ENCODE results near the gene FAHD2A.
"Not testable (repeated sequence)": the region's sequence is repeated elsewhere in the genome, so short reads cannot be mapped to it uniquely, and the experiment has no call there.

FAHD2A gene

DNA sequence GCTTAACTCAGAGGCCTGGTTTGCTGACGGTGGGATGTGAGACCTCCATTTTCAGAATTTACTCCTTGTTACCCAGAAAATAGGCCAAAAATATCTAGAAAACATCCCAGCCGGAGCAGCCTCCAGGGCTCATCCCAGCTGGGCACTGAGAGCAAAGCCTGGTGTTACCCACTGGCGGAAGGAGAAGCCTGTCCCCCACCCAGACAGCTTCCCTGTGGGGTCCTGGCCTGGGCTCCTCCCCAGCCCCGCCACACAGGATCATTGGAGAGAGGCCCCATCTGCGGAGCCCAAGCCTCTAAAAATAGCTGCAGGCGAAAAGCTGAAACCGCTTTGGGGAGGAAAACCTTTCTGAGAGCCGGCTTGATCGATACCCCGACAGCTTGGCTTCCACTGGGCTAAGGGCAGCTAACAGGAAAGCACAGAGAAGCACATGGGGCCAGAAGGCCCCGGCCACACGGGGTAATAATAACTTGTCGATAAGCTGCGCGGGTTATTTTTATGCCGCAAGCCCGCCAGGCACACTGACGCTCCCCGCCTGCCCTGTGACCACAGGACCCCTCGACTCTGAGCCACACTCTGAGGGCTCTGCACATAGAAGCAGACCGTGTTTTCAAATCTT is 26.9 kb upstream of the FAHD2A start:
- DNase-seq (ENCODE audit: insufficient read length, low spot score) (no peak), FAIRE-seq (no peak)

DNA sequence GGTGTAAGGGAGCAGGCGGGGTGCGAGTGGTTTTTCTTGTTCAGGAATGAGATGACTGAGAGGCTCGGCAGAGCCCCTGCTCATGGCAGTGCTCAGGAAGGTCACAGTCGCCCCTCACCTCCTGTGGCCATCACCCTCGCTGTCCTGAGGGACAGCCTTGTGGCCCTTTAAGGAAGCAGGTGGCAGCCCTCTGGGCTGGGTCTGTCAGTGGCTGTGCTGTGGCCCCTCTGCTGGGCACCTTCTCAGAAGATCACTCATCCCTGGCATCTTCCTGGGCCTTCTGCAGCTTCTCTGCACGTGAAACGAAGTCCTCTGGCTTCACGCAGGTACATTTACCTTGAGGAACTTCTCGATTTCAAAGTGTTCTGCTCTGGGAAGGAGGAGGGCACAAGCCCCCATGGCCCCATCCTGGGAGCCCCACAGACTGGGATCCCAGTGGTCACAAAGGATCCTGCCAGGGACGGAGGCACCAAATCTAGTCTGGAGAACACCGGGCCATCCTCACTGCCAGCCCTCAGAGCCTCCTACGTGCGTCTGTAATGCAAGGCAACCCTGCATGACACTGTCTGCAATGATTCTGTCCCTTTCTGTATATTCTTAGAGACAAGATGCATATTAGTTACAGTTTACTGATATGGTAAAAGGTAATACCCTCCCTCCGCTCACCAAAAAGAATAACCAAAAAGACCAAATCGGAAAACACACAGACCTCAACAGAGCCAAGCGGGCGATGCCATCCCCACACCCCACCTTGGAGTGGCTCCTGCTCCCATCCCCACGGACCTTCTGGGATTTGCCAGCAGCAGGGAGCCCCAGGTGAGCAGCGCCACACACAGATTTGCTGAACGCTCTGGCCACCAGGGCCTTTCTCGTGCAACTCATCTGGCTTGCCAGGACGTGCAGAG is 25.9 kb upstream of the FAHD2A start:
- FAIRE-seq, result no peak
- DNase-seq (ENCODE audit: insufficient read length, low spot score), result no peak

DNA sequence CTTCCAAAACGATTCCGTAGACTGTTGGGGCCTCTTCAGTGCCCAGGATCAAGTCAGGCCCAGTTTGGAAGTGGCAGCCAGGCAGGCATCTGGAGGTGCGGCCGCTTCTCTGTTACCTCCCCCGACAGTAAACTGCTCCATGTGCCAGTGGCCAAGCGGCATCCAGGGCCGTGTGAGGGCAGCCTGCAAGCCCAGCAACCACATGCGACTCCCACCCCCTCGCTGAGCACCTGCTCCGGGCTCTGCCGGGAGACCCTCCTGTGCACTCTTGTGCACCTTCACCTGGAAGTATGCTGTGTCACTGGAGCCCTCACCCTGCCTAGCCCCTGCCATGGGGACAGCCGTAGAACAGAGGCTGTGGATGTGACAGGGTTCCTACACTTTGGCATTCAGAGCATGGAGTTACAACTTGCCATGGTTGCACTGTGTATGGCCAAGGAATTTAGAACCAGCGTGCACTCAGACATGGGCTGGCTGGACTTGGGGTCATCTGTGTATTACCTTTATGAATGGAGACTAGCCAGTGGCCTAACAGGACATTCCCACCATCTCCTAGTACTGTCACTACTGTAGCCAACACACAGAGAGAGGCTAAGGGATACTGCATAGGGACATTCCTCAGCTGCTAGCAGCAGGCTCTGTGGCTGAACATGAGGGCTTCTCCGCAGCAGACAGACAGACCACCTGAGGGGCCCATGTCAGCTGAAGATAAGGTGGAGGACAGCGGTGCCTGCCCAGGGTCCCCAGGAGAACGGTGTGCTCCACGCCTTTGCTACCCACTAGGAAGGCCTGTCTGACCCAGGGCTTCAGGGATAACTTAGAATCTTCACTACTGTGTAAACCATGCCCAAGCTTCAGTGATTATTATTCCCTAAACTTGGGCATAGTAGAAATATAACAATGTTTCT is 25.0 kb upstream of the FAHD2A start:
- no peak for DNase-seq (ENCODE audit: insufficient read length, low spot score)
- FAIRE-seq, result no peak

DNA sequence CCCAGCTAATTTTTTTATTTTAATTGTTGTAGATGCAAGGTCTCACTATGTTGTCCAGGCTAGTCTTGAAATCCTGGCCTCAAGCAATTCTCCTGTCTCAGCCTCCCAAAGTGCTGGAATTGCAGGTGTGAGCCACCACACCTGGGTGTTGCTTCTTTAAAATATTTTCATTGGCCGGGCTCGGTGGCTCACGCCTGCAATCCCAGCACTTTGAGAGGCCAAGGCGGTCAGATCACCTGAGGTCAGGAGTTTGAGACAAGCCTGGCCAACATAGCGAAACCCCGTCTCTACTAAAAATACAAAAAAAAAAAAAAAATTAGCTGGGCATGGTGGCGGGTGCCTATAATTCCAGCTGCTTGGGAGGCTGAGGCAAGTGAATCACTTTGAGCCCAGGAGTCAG is 24.2 kb upstream of the FAHD2A start:
- not testable (repeated sequence) for DNase-seq (ENCODE audit: insufficient read length, low spot score); FAIRE-seq

DNA sequence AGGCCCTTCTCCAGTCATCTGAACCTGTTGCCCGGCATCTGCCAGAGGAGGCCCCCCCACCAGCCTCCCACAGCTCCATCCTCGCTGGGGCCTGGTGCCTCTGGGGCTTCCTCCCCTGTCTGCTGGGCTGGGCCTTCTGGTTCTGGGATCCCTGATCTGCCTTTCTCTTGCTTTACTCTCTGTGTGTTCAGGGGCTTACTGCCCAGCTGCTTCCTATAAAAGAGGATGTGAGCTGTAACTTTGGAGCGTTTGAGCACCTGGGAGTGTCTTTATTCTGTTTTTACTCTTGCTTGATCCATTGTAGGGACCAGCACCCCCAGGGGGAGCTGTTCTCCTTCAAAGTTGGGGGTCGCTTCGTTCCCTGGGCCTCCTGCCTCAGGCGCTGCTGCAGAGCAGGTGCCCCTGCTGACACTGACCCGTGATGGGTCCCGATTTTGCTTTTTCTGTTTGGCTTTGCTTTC is 23.1 kb upstream of the FAHD2A start:
- FAIRE-seq, result no peak
- DNase-seq (ENCODE audit: insufficient read length, low spot score), result no peak

DNA sequence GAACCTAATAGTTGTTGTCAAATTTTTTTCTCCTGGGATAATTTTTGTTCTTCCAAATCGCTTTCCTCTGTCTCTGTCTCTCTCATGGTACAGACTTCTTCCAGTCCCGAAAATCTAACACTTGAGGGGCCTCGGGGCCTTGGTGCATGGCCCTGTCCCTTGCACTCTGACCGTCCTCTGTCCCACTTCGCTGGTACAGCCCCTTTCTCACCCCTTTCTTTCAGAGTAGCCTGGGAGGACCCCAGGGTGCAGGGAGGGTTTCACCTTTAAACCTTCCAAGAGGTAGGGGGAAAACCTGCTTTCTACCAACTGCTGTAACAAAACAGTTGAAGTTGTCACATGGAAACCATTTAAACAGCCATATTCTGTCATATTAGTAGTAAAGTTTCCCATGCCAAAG is 22.2 kb upstream of the FAHD2A start:
- no peak for DNase-seq (ENCODE audit: insufficient read length, low spot score)
- no peak for FAIRE-seq

DNA sequence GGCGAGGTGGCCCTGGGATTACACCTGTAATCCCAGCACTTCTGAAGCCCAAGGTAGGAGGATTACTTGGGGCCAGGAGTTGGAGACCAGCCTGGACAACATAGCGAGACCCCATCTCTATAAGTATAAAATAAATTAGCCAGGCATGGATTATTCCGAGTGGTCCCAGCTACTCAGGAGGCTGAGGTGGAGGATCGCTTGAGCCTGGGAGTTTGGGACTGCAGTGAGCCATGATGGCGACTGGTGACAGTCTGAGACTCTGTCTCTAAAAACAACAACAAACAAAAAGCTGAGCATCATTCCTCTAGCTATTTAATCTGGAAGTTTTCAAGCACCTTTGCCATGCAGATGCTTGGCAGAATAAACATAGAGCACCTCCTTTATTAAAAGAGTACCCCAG is 21.8 kb upstream of the FAHD2A start:
- FAIRE-seq (no peak), DNase-seq (ENCODE audit: insufficient read length, low spot score) (no peak)

DNA sequence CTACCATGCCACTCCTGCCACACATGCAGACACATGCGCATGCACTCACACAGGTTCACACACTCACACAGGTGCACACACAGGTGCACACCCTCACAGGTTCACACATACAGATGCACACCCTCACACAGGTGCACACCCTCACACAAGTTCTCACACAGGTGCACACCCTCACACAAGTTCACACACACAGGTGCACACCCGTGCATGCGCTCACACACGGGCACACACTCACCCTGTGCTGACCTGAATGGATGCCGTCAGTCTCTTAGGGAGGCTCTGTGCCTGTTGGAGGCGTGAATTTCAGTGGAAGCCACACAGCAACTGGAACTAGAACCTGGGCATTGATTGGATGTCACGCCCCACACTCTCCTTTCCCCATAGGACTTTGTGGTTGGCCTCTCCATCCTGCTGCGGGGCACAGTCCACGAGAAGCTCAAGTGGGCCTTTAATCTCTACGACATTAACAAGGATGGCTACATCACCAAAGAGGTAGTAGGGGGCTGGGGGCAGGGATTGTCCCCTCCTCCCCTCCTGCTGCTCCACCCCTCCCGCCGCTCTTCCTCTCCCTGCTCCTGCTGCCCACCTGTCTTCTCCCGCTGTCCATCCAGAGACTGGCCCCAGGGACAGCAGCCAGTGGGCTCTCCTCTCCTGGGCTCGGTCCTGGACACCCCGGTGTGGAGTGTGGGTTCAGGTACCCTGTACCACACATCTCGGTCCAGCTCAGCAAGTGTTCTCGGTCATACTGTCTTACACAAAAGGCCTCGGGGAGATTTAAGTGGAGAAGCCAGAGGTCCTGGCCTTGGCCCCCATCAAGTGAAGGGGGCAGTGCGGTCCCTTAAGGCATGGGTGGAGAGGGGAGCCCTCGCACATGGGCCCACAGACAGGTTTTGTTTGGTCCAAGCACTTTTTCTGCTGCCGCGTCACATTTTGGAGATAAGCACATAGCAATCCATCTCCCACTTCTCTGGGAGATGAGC is 21.0 kb upstream of the FAHD2A start:
- FAIRE-seq, result no peak
- no peak for DNase-seq (ENCODE audit: insufficient read length, low spot score)

DNA sequence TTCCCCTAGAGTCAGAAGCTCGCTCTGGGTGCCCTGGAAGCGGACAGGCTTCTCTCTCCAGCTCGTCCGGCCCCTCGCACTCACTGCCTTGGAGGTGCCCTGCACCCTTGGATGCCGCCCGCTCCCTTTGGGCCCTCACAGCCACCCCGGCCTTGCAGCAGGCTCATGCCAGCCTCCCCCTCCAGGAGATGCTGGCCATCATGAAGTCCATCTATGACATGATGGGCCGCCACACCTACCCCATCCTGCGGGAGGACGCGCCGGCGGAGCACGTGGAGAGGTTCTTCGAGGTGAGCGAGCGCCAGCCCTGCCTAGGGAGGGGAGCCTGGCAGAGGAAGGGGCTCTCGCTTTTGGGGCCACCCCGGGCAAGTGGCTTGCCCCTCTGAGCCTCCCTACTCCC is 20.3 kb upstream of the FAHD2A start:
- FAIRE-seq (no peak), DNase-seq (ENCODE audit: insufficient read length, low spot score) (no peak)

DNA sequence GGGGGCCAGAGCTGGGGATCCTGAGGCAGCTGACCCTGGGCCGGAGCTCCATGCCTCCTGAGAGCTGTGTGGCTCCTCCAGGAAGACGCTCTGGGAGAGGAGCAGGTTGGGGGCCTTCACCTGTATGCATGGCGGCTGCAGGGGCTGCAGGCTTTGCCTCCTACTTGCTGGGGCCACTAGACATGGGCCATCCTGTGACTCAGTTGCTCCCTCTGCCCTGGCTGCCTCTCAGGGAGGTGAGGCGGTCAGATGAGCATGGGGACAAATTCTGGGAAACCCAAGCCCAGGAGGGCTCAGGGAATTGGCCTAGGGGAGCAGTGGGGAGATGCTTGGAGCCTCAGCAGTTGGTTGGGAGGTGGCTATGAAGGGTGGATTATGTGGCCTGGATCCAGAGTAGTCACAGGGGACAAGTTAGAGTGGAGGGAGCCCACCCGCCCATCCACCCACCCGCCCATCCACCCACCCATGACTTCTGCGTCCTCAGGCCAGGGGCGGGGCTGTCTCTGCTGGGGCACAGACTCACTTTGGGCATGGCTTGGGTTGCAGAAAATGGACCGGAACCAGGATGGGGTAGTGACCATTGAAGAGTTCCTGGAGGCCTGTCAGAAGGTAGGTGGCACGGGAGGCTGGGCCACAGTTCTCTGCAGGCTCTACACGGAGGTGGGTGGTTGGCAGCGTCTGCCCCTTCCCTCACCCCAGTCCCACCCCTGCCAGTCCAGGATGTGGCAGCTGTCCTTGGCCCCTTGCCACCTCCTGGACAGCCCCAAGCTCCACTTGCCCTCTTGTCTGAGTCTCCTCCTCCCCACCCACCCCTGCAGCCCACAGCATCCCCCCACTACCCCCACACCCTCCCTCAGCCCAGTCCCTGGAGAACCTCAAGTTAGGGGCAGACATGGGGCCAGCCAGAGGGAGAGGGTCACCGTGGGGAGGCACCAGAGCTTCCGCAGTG is 19.5 kb upstream of the FAHD2A start:
- DNase-seq (ENCODE audit: insufficient read length, low spot score) (no peak), FAIRE-seq (no peak)

DNA sequence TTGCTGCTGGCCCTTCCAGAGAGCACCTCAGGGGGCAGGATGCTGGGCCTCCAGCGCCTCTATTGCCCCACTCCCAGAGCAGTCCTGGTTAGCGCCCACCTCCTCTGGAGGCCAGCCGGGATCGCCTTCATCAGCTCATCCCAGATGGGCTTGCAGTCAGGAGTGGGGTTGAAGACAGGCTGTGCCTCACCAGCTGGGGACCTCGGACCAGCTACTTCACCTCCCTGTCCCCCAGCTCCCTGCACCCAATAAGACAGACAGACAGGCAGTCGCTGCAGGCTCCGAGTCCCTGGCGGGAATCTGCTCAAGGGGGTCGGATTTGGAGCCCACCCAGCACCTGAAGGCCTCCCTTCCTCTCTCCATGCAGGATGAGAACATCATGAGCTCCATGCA is 18.9 kb upstream of the FAHD2A start:
- no peak for DNase-seq (ENCODE audit: insufficient read length, low spot score)

DNA sequence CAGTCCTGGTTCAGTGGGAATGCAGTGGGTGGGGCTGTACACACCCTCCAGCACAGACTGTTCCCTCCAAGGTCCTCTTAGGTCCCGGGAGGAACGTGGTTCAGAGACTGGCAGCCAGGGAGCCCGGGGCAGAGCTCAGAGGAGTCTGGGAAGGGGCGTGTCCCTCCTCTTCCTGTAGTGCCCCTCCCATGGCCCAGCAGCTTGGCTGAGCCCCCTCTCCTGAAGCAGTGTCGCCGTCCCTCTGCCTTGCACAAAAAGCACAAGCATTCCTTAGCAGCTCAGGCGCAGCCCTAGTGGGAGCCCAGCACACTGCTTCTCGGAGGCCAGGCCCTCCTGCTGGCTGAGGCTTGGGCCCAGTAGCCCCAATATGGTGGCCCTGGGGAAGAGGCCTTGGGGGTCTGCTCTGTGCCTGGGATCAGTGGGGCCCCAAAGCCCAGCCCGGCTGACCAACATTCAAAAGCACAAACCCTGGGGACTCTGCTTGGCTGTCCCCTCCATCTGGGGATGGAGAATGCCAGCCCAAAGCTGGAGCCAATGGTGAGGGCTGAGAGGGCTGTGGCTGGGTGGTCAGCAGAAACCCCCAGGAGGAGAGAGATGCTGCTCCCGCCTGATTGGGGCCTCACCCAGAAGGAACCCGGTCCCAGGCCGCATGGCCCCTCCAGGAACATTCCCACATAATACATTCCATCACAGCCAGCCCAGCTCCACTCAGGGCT is 17.5 kb upstream of the FAHD2A start:
- no peak for DNase-seq (ENCODE audit: insufficient read length, low spot score)
- FAIRE-seq, result no peak

More for the DNA sequence above, 18.9 kb upstream of the FAHD2A start:
- no peak for FAIRE-seq

DNA sequence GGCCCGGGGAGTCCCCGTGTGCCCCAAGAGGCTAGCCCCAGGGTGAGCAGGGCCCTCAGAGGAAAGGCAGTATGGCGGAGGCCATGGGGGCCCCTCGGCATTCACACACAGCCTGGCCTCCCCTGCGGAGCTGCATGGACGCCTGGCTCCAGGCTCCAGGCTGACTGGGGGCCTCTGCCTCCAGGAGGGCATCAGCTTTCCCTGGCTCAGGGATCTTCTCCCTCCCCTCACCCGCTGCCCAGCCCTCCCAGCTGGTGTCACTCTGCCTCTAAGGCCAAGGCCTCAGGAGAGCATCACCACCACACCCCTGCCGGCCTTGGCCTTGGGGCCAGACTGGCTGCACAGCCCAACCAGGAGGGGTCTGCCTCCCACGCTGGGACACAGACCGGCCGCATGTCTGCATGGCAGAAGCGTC is 16.9 kb upstream of the FAHD2A start:
- FAIRE-seq (no peak), DNase-seq (ENCODE audit: insufficient read length, low spot score) (no peak)

DNA sequence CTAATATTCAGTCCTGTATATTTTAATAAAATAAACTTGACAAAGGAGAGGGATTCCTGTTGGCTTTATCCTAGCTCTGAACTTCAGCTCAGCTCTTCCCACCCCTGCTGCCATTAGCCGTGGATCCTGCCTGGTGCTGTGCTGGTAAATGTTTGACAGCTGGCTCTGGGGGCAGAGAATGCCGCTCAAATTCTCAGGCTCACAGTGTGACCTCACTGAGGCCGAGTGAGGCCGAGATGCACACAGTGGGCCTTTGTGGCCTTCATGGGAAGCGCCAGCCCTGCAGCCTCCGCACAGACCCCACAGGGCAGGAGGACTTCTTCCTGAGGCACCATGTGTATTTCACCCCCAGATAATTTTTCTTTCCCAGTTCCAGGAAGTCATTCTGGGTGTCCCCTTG is 16.5 kb upstream of the FAHD2A start:
- DNase-seq (ENCODE audit: insufficient read length, low spot score), result no peak
- FAIRE-seq, result no peak

DNA sequence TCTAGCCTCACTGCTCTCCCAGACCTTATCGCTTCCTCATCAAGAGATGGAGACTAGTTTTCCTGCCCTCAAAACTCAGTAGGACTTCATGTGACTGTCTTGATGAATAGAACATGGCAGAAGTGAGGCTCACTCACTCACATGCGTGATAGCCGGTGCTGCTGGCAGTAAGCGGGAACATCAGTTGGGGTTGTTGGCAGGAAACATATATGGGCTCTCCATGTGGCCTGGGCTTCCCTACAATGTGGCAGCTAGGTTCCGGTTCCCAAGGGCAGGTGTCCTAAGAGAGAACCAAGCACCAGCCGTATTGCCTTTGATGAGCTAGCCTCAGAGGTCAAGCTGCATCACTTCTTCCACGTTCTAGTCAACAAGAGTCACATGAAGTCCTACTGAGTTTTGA is 15.2 kb upstream of the FAHD2A start:
- DNase-seq (ENCODE audit: insufficient read length, low spot score) (no peak), FAIRE-seq (no peak)

DNA sequence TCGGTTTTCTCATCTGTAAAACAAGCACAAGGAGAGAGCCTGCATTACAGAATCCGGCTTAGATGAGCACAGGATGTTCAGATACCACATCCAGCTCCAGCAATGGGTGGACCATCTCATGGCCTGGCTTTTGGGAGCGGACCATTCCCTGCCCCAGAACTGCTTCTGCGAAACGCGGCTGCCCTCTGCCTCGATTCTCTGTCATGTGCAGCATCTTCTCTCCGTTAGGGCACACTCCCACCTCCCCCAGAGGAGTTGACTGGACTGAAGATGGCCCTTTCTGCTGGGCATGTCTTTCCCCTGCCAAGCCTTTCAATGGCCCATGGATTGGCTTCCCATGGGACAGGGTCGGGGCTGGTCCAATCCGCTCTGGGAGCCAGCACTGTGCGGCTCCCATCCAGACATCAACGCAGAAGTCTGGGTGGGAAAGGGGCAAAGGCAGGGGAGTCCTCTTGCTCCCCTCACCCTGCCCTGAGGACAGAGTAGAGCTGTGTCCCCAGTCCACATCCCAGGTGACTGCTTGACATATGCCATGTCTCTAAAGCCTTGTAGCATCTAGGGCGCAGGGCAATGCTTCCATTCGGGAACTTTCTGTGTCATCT is 14.3 kb upstream of the FAHD2A start:
- DNase-seq (ENCODE audit: insufficient read length, low spot score), result no peak
- FAIRE-seq, result no peak

DNA sequence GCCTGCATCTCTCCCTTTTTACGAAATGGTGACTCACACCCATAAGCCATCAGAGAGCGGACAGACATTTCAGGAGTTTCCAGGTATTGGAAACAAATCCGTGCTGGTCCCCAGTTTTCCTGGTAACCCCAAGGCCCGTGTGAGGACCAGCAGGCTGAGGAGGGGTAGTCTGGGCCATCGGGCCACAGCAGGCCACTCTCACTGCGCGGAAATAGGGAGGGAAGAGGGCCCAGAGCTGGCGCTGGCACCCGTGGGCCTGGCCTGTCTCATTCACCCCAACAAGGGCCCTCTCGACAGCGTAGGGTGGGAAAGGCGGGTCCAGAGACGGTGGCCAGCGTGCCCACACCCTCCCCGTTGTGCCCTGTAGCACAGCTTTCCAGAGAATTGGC is 13.7 kb upstream of the FAHD2A start:
- no peak for FAIRE-seq

More for the DNA sequence above, 13.7 kb upstream of the FAHD2A start:
- no peak for DNase-seq (ENCODE audit: insufficient read length, low spot score)
